Measurements from ENCODE around the gene IGSF6. TPM values are rescaled to one million over a fixed set of nuclear protein-coding genes. Genes with fewer than 3 reads are reported as not detected.
A peak's percentile ranks its signal among the peaks of the same experiment; 100 is the strongest.

IGSF6 gene
- polyA plus RNA-seq, 1 of the 3 experiments (the other 2 are of a cell fraction): not detected

DNA sequence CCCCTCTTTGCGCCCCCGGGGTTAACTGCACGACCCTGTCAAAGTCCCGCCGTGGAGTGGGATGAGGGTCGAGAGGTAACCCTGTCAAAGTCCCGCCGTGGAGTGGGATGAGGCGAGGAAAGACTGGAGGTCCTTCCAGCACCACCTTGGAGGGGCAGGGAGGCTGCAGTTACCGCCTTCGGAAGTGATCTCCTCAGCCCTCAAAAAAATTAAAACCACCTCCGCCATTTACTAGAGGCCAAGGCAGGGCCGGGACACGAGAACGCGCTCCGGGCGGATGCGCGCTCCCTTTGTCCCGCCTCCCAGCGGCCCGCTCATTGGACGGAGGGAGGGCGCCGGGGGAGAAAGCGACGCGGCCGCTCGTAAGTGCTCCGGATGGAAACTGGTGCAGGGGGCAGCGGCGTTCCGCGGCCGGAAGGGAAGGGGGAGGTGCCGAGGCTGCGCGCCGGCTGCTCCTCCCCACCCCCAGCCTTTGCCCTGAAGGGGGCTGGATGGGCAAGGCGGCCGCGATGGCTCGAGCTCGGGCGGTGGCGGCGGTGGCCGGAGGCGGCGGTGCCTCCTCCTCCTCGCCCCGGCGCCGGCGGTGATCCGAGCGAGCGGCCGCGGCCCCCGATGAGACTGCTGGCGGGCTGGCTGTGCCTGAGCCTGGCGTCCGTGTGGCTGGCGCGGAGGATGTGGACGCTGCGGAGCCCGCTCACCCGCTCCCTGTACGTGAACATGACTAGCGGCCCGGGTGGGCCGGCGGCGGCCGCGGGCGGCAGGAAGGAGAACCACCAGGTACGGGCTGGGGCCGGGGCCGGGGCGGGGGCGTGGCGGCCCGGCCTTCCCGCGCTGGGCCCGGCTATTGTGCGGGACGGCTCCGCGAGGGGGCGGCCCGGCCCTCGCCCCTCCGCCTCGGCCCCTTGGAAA is 53.0 kb downstream of the IGSF6 start, which contains the start of gene METTL9:
Gene METTL9 (plus strand): TSS at position 456 of the 909 bp plus-strand sequence. CDS start 157 bp downstream, at position 613.
- peak within 1 kb of the TSS; percentile 78 to 83 for H3K4me3 ChIP-seq (ENCODE audit: low read depth in 2 of 2, low read length in 1 of 2)
- no peaks in the 10 kb centered on the region for H3K27me3 ChIP-seq (ENCODE audit: insufficient read depth)
- H3K27ac ChIP-seq (ENCODE audit: low read depth in 2 of 2, low read length in 1 of 2): peak within 1 kb of the TSS; percentile 86 to 93
- no peaks in the 10 kb centered on the region for H3K9me3 ChIP-seq
- peak; percentile 96 for DNase-seq
- no peaks in the 10 kb centered on the region for H3F3A ChIP-seq (replicated peaks; ENCODE audit: insufficient read depth)
- CTCF ChIA-PET: interaction anchor here (1.0 to 3.6 kb wide), 3 partner anchors 10 to 42 kb away, joined by 4 to 19 read pairs (median 7); no protein-coding TSS in a partner anchor
- no peaks in the 10 kb centered on the region for H3K9me2 ChIP-seq
- peak within 1 kb of the TSS; percentile 85 for H2AFZ ChIP-seq (ENCODE audit: low read depth)
- WGBS (ENCODE audit: low lambda C conversion rate): 1% methylated on average over 28 of the region's 100 CpGs
- peak within 1 kb of the TSS; percentile 91 for H3K9ac ChIP-seq
- H3K4me2 ChIP-seq: peak within 1 kb of the TSS; percentile 78
- peaks cover 4 to 12% of the 10 kb centered on the region in 2 experiments; a peak in 3 of 4 replicates for H3K4me1 ChIP-seq (ENCODE audit: control insufficient read depth in 1 of 2, insufficient read depth in 2 of 2, low read depth in 1 of 2, low read length in 1 of 2)
- POLR2A ChIA-PET: interaction anchor here (1.3 kb wide), 1 partner anchor 27 kb away, joined by 4 read pairs; no protein-coding TSS in a partner anchor
- H3K79me2 ChIP-seq (ENCODE audit: insufficient read depth): peaks cover 45% of the 10 kb centered on the region
- no peaks in the 10 kb centered on the region for H3K36me3 ChIP-seq (replicated peaks in 1 of 2; ENCODE audit: control insufficient read depth in 1 of 2, insufficient read depth in 2 of 2, low read length in 1 of 2)
- H4K20me1 ChIP-seq (ENCODE audit: insufficient read depth): peaks cover 44% of the 10 kb centered on the region
- no peak for TF ChIP-seq MEF2A (IDR thresholded peaks at IDR 0.05; ENCODE audit: borderline replicate concordance, low read depth)
- peak; percentile 78; the same call in 1 of the 2 replicates for TF ChIP-seq YY1 (IDR thresholded peaks at IDR 0.05; ENCODE audit: low read depth)
- TF ChIP-seq FOXM1 (IDR thresholded peaks at IDR 0.05; ENCODE audit: low read depth): no peak
- no peak for TF ChIP-seq TEAD4 (IDR thresholded peaks at IDR 0.05; ENCODE audit: borderline replicate concordance, insufficient read depth)
- TF ChIP-seq MAX (IDR thresholded peaks at IDR 0.05; ENCODE audit: low read depth): peak; percentile 78
- peak; percentile 95 for TF ChIP-seq POLR2AphosphoS5 (IDR thresholded peaks at IDR 0.05; ENCODE audit: low read depth, low read length)
- peak; percentile 38; the same call in 1 of the 2 replicates for TF ChIP-seq RCOR1 (IDR thresholded peaks at IDR 0.05; ENCODE audit: low read length)
- TF ChIP-seq NRF1 (IDR thresholded peaks at IDR 0.05; ENCODE audit: low read depth, low read length): peak; percentile 49; the same call in 1 of the 2 replicates
- TF ChIP-seq IRF3 (IDR thresholded peaks at IDR 0.05; ENCODE audit: low read depth, low read length): 0 out of 2 replicates have a peak, but pooled peaks have one; percentile 24
- peak; percentile 91 for TF ChIP-seq MXI1 (IDR thresholded peaks at IDR 0.05; ENCODE audit: low read depth, low read length)
- peak; percentile 31; the same call in 1 of the 2 replicates for TF ChIP-seq RAD21 (IDR thresholded peaks at IDR 0.05; ENCODE audit: low read length)
- peak; percentile 71 for TF ChIP-seq FOXJ3 (CRISPR knock-in tag; IDR thresholded peaks at IDR 0.05)
- TF ChIP-seq, protein P1, sequence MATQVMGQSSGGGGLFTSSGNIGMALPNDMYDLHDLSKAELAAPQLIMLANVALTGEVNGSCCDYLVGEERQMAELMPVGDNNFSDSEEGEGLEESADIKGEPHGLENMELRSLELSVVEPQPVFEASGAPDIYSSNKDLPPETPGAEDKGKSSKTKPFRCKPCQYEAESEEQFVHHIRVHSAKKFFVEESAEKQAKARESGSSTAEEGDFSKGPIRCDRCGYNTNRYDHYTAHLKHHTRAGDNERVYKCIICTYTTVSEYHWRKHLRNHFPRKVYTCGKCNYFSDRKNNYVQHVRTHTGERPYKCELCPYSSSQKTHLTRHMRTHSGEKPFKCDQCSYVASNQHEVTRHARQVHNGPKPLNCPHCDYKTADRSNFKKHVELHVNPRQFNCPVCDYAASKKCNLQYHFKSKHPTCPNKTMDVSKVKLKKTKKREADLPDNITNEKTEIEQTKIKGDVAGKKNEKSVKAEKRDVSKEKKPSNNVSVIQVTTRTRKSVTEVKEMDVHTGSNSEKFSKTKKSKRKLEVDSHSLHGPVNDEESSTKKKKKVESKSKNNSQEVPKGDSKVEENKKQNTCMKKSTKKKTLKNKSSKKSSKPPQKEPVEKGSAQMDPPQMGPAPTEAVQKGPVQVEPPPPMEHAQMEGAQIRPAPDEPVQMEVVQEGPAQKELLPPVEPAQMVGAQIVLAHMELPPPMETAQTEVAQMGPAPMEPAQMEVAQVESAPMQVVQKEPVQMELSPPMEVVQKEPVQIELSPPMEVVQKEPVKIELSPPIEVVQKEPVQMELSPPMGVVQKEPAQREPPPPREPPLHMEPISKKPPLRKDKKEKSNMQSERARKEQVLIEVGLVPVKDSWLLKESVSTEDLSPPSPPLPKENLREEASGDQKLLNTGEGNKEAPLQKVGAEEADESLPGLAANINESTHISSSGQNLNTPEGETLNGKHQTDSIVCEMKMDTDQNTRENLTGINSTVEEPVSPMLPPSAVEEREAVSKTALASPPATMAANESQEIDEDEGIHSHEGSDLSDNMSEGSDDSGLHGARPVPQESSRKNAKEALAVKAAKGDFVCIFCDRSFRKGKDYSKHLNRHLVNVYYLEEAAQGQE (IDR thresholded peaks at IDR 0.05; ENCODE audit: low read depth, low read length): no peak
- TF ChIP-seq EP300 (IDR thresholded peaks at IDR 0.05; ENCODE audit: borderline replicate concordance in 1 of 2, low read depth in 1 of 2, low read length in 1 of 2): peak; percentile 43 to 46; a peak in 2 of 4 replicates
- TF ChIP-seq, protein P2, sequence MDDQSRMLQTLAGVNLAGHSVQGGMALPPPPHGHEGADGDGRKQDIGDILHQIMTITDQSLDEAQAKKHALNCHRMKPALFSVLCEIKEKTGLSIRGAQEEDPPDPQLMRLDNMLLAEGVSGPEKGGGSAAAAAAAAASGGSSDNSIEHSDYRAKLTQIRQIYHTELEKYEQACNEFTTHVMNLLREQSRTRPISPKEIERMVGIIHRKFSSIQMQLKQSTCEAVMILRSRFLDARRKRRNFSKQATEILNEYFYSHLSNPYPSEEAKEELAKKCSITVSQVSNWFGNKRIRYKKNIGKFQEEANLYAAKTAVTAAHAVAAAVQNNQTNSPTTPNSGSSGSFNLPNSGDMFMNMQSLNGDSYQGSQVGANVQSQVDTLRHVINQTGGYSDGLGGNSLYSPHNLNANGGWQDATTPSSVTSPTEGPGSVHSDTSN (IDR thresholded peaks at IDR 0.05): no peak
- TF ChIP-seq FOSL2 (IDR thresholded peaks at IDR 0.05; ENCODE audit: borderline replicate concordance, low read depth): no peak
- peak; percentile 32; the same call in 1 of the 2 replicates for TF ChIP-seq SMC3 (IDR thresholded peaks at IDR 0.05; ENCODE audit: low read depth, low read length)
- no peak for TF ChIP-seq EZH2phosphoT487 (IDR thresholded peaks at IDR 0.05; ENCODE audit: borderline replicate concordance, low read depth)
- TF ChIP-seq NFIC (IDR thresholded peaks at IDR 0.05; ENCODE audit: borderline replicate concordance): no peak
- TF ChIP-seq, protein P3, sequence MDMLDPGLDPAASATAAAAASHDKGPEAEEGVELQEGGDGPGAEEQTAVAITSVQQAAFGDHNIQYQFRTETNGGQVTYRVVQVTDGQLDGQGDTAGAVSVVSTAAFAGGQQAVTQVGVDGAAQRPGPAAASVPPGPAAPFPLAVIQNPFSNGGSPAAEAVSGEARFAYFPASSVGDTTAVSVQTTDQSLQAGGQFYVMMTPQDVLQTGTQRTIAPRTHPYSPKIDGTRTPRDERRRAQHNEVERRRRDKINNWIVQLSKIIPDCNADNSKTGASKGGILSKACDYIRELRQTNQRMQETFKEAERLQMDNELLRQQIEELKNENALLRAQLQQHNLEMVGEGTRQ (IDR thresholded peaks at IDR 0.05; ENCODE audit: borderline replicate concordance, low read depth, low read length): no peak
- TF ChIP-seq SIN3A (IDR thresholded peaks at IDR 0.05; ENCODE audit: borderline replicate concordance, low read depth, low read length): peak; percentile 73; the same call in 1 of the 2 replicates
- TF ChIP-seq TCF12 (IDR thresholded peaks at IDR 0.05): no peak
- TF ChIP-seq GATA2 (CRISPR knock-in tag; IDR thresholded peaks at IDR 0.05): no peak
- peak; percentile 93 for TF ChIP-seq GABPA (IDR thresholded peaks at IDR 0.05; ENCODE audit: low read depth)
- peak; percentile 58; the same call in 1 of the 2 replicates for TF ChIP-seq ELF1 (IDR thresholded peaks at IDR 0.05)
